Adipocyte (in vitro differentiated cells): Measurements from ENCODE around the gene PHIP.
"Not testable (repeated sequence)": the region's sequence is repeated elsewhere in the genome, so short reads cannot be mapped to it uniquely, and the experiment has no call there.

Source experiments
- DNase-seq: peaks from one replicate; pipeline ENCODE4 v3.0.0-alpha.2; 2015; ENCODE audit warnings: low read depth
- H3K27me3 ChIP-seq: replicated peaks from 2 replicates; pipeline ENCODE4 v1.7.0; 2013; ENCODE audit warnings: mild to moderate bottlenecking, low read length, moderate library complexity; ENCODE audit not compliant: control insufficient read depth, insufficient read depth
- H3K36me3 ChIP-seq: 2 replicates; pipeline ENCODE4 v1.7.0; 2013; ENCODE audit warnings: low read length, mild to moderate bottlenecking, moderate library complexity; ENCODE audit not compliant: control insufficient read depth, insufficient read depth, severe bottlenecking
- H3K4me1 ChIP-seq: 2 replicates; pipeline ENCODE4 v1.7.0; 2013; ENCODE audit warnings: mild to moderate bottlenecking, low read length, moderate library complexity; ENCODE audit not compliant: control insufficient read depth, insufficient read depth
- H3K4me3 ChIP-seq: 2 replicates; pipeline ENCODE4 v1.7.0; 2013; ENCODE audit warnings: mild to moderate bottlenecking, low read length, moderate library complexity
- H3K9ac ChIP-seq: 2 replicates; pipeline ENCODE4 v1.7.0; 2013; ENCODE audit warnings: mild to moderate bottlenecking, low read length, moderate library complexity
- H3K9me3 ChIP-seq: 2 replicates; pipeline ENCODE4 v1.7.0; 2013; ENCODE audit warnings: mild to moderate bottlenecking, low read length, moderate library complexity; ENCODE audit not compliant: control insufficient read depth

The PHIP gene

DNA sequence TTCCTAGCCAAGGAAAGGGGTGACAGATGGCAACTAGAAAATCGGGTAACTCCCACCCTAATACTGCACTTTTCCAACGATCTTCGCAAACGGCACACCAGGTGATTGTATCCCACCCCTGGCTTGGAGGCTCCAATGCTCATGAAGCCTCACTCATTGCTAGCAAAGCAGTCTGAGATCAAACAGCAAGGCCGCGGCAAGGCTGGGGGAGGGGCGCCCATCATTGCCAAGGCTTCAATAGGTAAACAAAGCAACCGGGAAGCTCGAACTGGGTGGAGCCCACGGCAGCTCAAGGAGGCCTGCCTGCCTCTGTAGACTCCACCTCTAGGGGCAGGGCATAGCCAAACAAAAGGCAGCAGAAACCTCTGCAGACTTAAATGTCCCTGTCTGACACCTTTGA lies 156.9 kb downstream of the PHIP start:
- H3K27me3 ChIP-seq, H3K4me3 ChIP-seq, DNase-seq, H3K4me1 ChIP-seq, H3K36me3 ChIP-seq, H3K9ac ChIP-seq: not testable (repeated sequence)
- H3K9me3 ChIP-seq = peaks cover 13% of the 10 kb centered on the region

- Histone ChIP-seq H3K36me3 (no peaks in the 10 kb centered on the region), H3K9ac (no peak overlapping the region), H3K4me1 (no peaks in the 10 kb centered on the region), H3K9me3 (peaks cover 13% of the 10 kb centered on the region), H3K4me3 (no peak overlapping the region), H3K27me3 (no peaks in the 10 kb centered on the region)
- no peak for DNase-seq
Observed at GRCh38 chr6:78917788-78918187, 160.3 kb downstream of the PHIP start.

DNA sequence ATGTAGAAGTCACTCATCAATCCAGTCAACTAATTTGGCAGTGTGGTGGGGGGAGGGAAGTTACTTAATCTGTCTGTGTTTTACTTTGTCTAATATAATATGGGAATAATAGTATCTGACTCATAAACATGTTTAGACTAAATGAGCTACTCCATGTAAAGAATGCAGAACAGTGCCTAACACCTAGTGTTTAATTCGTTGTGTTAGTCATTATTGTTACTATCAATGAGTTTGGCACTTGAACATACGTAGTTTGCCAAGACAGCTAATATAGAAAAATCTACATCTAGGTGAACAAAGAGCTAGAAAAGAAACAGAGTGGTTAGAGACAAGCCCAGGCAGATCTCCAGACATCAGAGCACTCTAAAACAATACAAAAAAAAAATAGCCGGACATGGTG lies 161.6 kb downstream of the PHIP start:
- Histone ChIP-seq H3K4me1 (peaks cover 2% of the 10 kb centered on the region), H3K27me3 (no peaks in the 10 kb centered on the region), H3K9me3 (peaks cover 13% of the 10 kb centered on the region), H3K9ac (no peak overlapping the region), H3K4me3 (no peak overlapping the region), H3K36me3 (no peaks in the 10 kb centered on the region)
- no peak for DNase-seq

DNA sequence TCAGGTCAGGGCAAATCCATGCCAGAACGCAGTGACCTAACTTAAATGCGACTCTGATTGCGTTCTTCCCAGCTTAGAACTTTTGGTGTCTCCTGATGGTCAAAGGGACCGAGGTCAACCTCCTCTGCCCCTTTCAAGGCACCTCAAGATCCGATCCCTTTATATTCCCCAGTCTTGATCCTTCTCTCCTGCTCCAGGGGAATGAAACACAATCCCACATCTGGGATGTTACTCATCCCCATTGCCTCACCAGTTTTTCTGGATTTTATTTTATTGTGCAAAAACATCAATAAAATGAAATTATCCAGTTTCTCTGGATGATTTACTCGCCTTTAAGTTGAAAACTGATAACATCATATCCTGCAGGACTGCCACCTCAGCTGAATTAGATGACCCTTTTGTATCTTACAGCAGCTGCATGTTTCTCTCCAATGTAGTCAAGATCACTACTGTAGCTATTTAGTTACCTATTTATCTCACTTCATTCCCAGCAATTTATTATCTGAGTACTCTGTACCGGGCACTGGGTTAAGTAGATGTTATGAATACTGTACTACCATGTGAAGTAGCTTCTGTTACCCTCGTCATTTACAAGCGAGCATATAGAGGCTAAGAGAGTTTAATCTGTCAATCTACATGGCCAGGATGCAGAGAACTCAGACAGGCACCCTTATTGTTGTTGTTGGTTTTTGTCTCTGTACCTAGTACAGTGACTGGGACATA lies 166.7 kb downstream of the PHIP start:
- Histone ChIP-seq H3K9ac (peak overlapping the region; percentile 74), H3K4me1 (peaks cover 21% of the 10 kb centered on the region), H3K4me3 (peak overlapping the region; percentile 83), H3K27me3 (no peaks in the 10 kb centered on the region), H3K9me3 (no peaks in the 10 kb centered on the region), H3K36me3 (no peaks in the 10 kb centered on the region)
- no peak for DNase-seq

- no peaks in the 10 kb centered on the region for H3K9me3 ChIP-seq
- peaks cover 21% of the 10 kb centered on the region for H3K4me1 ChIP-seq
- peak overlapping the region; percentile 74 for H3K9ac ChIP-seq
- peak; percentile 33 for DNase-seq
- no peaks in the 10 kb centered on the region for H3K36me3 ChIP-seq
- no peaks in the 10 kb centered on the region for H3K27me3 ChIP-seq
- H3K4me3 ChIP-seq = peak overlapping the region; percentile 83
Observed at GRCh38 chr6:78910591-78911171, 167.4 kb downstream of the PHIP start.

GRCh38 chr6:78910010-78910409 lies 168.0 kb downstream of the PHIP start:
- peaks cover 21% of the 10 kb centered on the region for H3K4me1 ChIP-seq
- H3K9ac ChIP-seq = peak overlapping the region; percentile 74
- H3K4me3 ChIP-seq = peak overlapping the region; percentile 83
- H3K27me3 ChIP-seq = no peaks in the 10 kb centered on the region
- no peaks in the 10 kb centered on the region for H3K36me3 ChIP-seq
- no peaks in the 10 kb centered on the region for H3K9me3 ChIP-seq
- DNase-seq = no peak

DNA sequence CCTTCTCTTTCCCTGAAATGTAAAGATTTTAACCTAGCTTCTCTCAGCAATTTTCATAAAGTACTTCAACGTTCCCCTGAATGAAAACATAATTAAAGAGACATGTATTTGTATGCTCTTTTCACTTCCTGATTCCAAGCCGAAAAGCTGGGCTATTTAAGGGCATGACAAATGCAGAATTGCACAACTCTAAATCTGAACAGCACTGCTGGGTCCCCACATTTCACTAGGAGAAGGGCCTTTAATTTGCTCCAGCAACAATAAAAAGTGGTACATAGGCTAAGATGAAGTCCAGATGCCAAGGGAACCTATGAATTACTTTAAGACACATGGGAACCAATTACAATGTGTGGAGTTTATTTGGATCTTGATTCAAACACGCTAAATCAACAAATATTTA lies 168.7 kb downstream of the PHIP start:
- Histone ChIP-seq H3K4me3 (no peak overlapping the region), H3K36me3 (no peaks in the 10 kb centered on the region), H3K9me3 (no peaks in the 10 kb centered on the region), H3K27me3 (no peaks in the 10 kb centered on the region), H3K9ac (peak overlapping the region; percentile 4), H3K4me1 (peaks cover 21% of the 10 kb centered on the region)
- DNase-seq = peak; percentile 92

DNA sequence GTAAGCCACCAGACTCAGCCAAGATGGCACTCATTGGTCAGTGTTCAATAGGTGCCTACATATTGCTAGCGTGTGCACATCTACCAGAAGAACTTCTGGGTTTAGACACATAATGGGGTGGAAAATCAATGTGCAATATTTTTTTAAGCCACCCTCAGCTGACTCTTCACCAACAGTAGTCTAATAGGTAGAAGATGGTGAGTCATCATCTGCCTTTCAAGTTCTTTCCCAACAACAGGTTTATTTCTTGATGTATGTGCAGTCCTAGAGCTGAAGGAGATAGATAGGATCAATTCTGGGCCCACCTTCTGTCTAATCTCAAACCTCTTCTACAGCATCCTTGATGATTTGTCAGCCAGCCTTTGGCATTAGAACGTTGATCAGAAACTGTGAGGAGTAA lies 169.4 kb downstream of the PHIP start:
- H3K27me3 ChIP-seq = no peaks in the 10 kb centered on the region
- no peak for DNase-seq
- peaks cover 27% of the 10 kb centered on the region for H3K4me1 ChIP-seq
- H3K36me3 ChIP-seq = no peaks in the 10 kb centered on the region
- H3K9me3 ChIP-seq = no peaks in the 10 kb centered on the region
- no peak overlapping the region for H3K9ac ChIP-seq
- H3K4me3 ChIP-seq = no peak overlapping the region

GRCh38 chr6:78896227-78896626 lies 181.8 kb downstream of the PHIP start:
- Histone ChIP-seq H3K27me3 (no peaks in the 10 kb centered on the region), H3K36me3 (no peaks in the 10 kb centered on the region), H3K4me3 (no peak overlapping the region), H3K9me3 (no peaks in the 10 kb centered on the region), H3K4me1 (no peaks in the 10 kb centered on the region), H3K9ac (no peak overlapping the region)
- DNase-seq = no peak

DNA sequence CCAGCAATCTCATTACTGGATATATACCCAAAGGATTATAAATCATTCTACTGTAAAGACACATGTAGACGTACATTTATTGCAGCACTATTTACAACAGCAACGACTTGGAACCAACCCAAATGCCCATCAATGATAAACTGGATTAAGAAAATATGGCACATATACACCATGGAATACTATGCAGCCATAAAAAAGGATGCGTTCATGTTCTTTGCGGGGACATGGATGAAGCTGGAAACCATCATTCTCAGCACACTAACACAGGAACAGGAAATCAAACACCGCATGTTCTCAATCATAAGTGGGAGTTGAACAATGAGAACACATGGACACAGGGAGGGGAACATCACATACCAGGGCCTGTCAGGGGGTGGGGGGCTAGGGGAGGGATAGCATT lies 188.2 kb downstream of the PHIP start:
- H3K4me1 ChIP-seq, H3K9ac ChIP-seq, H3K9me3 ChIP-seq, H3K27me3 ChIP-seq, DNase-seq, H3K4me3 ChIP-seq, H3K36me3 ChIP-seq: not testable (repeated sequence)
